Fibroblast of mammary gland (primary cell): ENCODE measurements around the gene AKAP5.

Experiments used
- DNase-seq: peaks from one replicate; pipeline ENCODE4 v3.0.0-alpha.2; 2010; ENCODE audit warnings: low read depth
- H3K4me3 ChIP-seq: 2 replicates; pipeline ENCODE4 v1.5.1; 2011; ENCODE audit warnings: low read depth, mild to moderate bottlenecking, low read length, moderate library complexity; ENCODE audit not compliant: control insufficient read depth
- CTCF ChIP-seq: conservative IDR thresholded peaks from 2 replicates; pipeline ENCODE4 v1.5.1; 2011; ENCODE audit warnings: low read depth, low read length, inconsistent platforms; ENCODE audit not compliant: control insufficient read depth, insufficient read depth

Gene AKAP5

DNA sequence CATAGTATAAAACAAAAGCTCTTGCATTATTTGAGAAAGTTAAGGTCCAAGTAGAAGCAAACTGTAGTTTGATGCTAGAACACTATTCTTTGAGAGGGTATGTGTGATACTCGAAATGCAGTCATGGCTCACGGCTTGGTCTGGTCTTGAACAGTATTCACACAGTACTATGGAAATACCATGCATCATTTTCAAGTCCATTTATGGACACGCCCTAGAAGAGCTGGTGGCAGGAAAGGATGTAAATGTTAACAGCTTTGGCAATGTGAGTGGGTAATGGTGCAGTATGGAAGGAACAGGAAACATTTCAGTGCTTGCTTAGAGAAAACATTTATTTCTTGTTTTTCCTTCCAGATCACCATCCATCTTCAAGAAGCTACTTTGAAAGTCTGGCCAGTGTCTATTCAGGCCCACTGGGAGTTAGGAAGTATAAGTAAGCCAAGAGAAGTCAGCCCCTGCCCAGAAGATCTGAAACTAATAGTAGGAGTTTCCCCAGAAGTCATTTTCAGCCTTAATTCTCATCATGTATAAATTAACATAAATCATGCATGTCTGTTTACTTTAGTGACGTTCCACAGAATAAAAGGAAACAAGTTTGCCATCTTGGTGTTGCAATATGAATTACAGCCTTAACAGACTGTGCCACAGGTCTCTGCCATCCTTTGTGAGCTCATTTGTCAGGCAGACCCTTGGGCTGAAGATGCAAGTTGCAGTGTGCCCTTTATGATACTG lies 5.7 kb upstream of the AKAP5 start:
- TF ChIP-seq CTCF = no peak
- no peak overlapping the region for H3K4me3 ChIP-seq
- no peak for DNase-seq

GRCh38 chr14:64461221-64461620 lies 4.1 kb upstream of the AKAP5 start:
- DNase-seq = no peak
- TF ChIP-seq CTCF = no peak
- H3K4me3 ChIP-seq = no peak overlapping the region

DNA sequence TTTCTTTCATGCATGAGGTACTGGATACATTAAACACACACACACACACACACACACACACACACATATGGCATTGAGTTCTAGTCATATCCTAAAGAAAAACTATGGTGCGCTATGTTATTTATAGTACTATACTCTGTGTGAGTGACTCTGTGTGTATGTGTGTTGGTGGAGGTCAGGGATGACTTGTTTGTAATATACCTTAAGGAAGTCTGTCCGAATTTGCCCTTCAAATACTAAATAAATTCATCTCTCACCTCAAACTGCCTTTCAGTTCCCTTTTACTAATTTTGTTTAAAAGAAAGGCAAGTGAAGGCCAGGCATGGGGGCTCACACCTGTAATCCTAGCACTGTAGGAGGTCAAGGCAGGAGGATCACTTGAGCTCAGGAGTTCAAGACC lies 2.1 kb upstream of the AKAP5 start:
- TF ChIP-seq CTCF = no peak
- no peak overlapping the region for H3K4me3 ChIP-seq
- DNase-seq = no peak

GRCh38 chr14:64463873-64464272 lies 1.4 kb upstream of the AKAP5 start:
- no peak for DNase-seq
- no peak for TF ChIP-seq CTCF
- H3K4me3 ChIP-seq = no peak overlapping the region

DNA sequence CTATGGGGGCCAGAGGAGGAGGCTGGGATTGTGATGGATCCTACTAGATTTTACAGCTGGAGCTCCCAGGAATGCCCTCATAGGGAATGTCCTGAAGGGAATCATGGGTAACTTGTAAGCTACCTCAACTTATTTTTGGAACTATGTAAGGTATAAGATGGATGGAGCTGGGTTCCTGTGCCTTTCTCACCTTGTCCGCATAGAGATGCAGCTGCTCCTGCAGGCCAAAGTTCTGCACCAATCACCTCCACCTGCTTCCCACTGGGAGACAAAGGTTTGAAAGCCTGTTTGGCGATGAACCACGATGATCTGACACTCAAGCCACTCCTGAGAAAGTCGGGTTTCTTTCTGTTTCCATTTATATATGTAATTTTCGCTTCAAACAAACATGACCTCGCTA lies 648 bp upstream of the AKAP5 start:
- peak overlapping the region; percentile 53 for H3K4me3 ChIP-seq
- TF ChIP-seq CTCF = no peak
- DNase-seq = no peak

- H3K4me3 ChIP-seq = peak overlapping the region; percentile 59
- peak; percentile 45 for DNase-seq
- TF ChIP-seq CTCF = peak; percentile 32
Observed at GRCh38 chr14:64465831-64466554, 694 bp downstream of the AKAP5 start.
